ENCODE data around the gene NSG2.
"Not testable (repeated sequence)": the region's sequence is repeated elsewhere in the genome, so short reads cannot be mapped to it uniquely, and the experiment has no call there.

NSG2 gene

DNA sequence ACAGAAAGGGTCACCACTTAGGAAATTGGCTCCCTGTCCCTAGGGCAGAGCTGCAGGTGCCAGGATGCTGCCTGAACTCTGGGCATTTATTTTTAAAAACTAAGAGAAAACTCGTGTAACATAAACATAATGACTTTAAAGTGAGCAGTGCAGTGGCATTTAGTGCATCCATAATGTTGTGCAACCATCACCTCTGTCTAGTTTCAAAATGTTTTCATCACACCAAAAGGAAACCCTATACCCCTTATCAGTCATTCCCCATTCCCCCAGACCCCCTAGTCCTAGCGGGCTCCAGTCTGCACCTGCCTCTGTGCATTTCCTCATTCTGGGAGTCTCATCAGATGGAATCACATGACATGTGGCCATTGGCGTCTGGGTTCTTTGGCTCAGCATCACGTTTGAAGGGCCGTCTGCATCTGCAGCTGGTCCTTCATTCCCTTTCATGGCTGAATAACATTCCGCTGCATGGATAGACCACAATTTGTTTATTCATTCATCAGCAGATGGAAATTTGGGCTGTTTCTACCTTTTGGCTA lies 55.8 kb downstream of the NSG2 start:
- no peak for DNase-seq (ENCODE audit: low read depth)

DNA sequence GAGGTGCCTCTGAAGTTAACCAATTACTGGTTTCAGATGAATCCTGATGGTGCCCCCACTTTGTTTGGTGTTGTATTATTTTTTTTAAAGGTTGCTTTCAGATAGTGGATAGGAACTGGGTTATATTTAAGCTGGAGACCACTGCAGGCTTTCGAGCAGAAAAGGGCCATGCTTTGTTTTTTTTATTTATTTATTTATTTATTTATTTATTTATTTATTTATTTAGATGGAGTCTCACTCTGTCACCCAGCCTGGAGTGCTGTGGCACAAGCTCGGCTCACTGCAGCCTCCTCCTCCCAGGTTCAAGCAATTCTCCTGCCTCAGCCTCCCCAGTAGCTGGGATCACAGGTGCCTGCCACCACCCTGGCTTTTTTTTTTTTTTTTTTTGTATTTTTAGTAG lies 57.1 kb downstream of the NSG2 start:
- not testable (repeated sequence) for DNase-seq (ENCODE audit: low read depth)

DNA sequence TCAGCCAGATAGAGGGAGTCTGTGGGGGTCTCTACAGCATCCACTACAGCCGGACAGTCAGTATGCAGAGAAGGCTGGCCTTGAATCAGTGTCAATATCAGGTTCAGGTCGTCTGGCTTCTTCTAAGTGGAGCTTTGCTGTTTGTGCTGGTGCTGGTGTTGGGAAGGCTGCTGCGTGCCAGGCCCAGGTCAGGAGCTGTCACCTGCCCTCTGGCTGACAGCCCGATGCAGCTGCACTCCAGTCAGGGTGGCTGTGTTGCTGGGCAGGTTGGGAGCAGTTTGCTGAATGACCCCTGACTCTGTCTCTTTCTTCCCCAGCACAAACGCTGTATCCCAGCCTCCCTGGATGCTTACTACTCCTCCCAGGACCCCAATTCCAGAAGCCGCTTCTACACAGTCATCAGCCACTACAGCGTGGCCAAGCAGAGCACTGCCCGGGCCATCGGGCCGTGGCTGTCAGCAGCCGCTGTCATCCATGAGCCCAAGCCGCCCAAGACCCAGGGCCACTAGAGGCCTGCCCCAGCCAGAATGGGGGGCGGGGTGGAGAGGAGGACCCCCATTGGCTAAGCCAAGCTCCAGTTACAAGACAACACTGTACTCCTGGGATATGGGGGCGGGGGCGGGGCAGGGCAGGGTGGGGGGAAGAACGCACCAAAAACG lies 61.6 kb downstream of the NSG2 start:
- no peak for DNase-seq (ENCODE audit: low read depth)

DNA sequence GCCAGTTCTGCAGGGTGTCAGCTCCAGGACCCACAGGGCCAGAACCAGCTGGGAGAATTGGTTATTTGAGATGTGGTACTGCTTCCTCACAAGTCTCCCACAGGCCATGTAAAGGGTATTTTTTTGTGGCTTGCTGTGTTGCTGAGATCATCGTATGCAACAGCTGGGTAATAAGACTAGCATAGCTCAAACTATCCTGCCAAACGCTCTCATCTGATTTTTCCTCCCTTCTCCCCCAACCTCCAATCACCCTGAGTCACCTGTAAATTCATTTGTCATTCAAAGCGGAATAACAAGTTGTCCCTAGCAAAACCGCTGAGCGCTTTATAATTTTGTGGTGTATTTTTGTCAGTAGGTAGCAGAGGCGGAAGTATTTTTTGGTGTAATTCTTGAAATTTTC lies 63.2 kb downstream of the NSG2 start:
- DNase-seq (ENCODE audit: low read depth) = no peak

DNA sequence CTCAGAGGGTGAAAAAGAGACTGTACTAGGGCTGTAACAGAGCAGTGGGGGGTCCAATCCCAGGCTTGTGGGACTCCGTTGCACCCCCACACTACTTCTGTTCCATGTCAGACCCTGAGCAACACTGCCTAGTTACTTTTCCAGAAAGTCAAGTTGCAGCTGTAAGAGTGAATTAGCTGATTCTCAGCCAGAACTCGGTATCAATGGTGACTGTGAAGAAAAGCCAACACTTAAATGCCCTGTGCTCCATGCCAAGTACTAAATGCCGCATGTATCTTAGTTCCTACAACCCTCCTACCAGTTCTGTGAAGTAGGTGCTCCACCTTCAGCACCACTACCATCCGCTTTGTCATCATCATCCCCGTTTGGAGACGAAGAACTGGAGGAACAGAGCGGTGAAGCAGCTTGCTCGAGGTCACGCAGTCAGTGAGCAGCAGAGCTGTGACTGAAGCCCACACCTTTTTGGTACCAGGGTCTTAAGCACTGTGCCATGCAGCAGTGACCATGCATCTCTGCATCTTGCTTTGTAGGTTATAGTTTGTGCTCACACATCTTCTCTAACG lies 64.3 kb downstream of the NSG2 start:
- DNase-seq (ENCODE audit: low read depth) = no peak

DNA sequence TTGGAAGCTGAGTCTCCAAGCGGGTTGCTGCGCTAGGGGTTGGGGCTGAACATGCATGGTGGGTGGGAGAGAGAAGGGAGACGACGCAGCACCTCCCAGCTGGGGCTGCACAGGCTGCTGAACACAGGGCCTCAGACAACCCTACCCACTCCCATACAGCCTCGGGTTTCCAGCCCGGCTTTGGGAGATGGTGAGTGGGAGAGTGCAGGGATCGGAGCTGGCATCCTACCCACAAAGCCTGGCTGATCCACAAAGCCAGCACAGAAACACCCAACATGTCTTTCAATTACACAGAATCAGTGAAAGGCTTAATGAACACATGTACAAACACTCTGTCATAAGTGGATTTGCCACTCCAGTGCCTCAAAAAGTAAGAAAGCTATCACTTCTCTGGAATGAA lies 64.8 kb downstream of the NSG2 start:
- DNase-seq (ENCODE audit: low read depth) = no peak

DNA sequence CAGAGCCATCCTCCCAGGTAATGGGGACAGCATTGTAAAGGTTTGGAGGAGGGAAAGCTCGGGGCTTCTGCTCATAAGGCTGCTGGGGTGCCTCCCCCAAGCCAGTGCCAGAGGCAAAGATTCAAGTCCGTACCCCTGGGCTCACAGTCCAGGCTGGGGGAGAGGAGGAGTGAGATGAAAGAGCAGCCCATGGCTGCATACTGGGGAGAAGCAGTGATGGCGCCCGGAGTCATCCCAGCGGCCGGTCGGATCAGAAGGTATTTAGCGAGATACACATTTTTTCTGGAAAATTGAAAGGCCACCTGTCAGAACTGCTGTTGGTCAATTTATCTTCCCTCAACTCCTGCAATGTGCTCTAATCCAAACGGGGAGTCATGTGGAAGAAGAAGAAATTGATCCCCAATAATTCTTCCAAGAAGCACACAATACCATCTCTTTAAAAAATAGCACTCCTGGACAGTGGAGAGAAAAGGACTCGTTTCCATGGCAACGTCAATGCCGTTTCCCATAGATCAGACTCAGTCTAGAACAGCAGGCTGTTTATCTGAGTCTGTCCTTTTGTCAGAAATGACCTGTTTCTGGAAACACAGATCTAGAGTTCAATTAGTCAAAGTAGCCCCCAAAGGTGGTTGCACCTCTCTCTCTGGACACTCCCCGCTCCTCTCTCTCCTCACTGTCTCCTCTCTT lies 65.9 kb downstream of the NSG2 start:
- DNase-seq (ENCODE audit: low read depth) = no peak

DNA sequence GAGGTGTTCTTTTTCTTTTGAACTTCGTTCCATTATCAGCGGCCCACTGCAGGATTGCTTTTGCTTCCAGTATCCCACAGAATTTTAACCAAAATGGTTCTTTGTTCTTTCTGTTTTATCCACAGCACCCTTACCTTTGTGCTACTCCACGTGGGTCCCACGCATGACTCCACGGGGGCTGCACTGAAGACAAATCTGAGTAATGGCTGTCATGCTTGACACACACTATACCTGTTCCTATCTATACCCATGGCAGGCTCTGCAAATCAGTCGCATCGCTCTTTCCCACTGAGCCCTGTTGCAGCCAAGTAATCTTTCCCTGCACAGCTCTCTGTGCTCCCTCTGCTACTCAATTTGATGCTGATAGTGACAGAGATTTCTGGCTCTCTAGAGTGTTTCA lies 69.7 kb downstream of the NSG2 start:
- no peak for DNase-seq (ENCODE audit: low read depth)

DNA sequence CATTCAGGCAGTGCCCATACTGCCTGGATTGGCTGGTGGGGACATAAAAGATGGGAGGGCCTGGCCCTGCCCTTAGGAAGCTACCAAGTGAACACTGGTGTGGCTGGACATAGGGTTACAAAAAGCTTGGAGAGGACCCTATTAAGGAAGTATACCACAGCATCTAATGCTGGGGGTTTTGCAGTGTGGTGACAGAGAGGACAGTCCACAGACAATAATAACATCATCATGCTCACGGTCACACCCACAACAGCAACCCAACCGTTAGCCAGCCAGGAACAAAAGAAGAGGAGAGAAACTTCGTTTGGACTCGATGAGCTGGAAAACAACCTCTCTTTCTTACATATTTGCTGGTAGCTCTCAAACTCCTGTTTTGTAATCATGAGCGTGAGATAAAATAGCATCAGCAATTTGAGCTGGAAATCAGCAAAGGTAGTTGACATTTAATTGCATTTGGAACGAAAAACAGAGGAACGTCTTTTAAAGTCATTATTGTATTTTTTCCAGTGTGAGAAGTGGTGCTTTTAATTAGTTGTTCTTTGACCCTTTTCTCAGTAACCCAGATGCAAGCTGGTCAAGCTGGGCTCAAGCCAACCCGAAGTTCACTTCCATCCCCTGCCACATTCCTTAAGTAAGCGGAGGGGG lies 73.4 kb downstream of the NSG2 start:
- DNase-seq (ENCODE audit: low read depth) = no peak

DNA sequence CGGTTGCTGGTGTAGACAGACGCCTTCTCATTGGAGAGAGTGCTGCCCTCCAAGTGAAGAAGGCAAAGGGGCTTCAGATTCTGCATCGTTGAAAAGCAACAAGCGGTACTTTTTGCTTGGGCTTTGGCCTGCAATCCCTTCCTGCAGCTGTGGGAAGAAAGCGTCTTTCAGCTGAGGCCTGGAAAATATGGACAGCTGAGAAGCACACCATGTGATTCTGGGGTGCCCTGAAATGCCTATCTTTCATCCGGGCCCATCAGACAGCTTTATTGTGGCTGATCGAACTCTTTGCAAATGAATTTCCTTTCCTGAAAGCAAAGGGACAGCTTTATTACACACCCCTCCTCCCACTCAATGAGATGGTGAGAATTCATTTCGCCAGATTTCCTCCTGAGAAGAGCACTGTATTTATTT lies 74.0 kb downstream of the NSG2 start:
- DNase-seq (ENCODE audit: low read depth) = no peak

DNA sequence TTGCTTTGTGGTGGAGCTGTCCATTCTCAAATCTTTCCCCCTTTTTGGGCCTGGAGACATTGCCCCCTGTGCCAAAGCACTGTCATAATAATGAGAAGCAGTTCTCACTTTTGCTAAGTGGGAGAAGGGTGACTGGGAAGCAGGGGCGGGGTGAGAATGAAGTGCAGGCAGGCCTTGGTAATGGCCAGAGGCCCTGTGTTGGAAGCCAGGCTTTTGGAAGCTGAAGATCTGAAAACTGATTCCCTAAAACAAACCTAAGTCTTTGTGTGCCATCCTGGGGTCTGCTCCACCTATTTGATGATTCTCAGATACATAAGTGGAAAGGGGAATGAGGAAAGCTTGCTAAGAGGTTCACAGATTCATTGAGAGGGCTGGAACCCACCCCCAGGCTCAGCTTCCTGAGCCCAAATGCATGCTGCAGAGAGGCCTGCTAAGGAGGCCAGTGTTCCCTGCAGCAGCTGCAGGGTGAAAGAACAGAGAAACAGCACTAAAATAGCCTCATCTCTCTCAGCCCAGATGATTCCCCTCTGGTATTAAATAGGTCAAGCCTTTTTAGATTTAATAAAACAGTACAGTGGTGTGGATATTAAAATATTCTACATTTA lies 75.0 kb downstream of the NSG2 start:
- no peak for DNase-seq (ENCODE audit: low read depth)

DNA sequence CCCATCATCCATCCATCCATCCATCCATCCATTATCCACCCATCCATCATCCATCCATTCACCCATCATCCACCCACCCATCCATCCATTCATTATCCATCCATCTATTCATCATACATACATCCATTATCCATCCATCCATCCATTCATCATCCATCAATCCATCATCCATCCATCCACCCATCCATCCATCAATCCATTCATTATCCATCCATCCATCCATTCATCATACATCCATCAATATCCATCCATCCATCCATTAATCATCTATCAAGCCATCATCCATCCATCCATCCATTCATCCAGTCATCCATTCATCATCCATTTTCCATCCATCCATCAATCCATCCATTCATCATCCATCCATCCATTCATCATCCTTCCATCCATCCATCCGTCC lies 89.0 kb downstream of the NSG2 start:
- DNase-seq (ENCODE audit: low read depth) = no peak

DNA sequence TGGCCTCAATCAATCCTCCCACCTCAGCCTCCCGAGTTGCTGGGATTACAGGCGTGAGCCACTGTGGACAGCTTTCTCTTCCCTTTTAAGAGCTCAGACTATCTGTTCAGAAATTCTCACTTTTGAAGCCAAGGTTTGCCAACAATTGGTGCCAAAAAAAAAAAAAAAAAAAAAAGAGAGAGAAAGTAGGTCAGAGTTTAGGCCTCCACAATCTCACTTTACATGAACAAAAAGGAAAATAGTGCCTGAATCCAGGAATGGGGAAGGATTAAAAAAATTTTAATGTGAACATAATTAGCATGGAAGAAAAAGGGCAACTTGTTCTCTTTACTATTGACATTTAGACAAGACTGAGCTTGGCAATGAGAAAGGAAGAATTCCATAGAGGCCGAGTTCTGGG lies 94.1 kb downstream of the NSG2 start:
- no peak for DNase-seq (ENCODE audit: low read depth)

DNA sequence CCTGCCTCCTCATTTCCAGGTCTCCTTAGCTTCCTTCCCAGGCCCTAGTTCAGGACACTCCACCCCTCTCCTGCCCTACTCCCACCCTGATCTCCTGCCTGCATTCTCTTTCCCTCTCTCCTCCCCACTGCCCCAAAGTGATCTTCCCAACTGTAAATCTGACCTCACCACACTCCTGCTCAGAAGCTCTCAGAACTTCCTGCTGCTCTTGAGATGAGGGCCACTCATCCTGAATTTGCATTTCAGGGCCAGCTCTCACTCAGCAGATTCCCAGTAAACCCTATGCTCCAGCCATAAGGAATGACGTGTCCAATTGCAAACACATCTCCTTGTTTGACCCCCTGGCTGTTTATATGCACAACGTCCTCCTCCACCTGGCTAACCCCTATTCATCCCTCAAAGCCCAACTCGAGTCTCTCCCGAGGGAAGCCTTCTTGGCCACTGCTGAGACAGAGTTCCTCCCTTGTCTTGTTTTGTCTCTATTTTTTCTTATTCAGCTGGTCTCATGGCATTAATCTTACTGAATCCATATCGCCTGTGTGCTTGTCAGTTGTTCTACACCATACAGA lies 95.0 kb downstream of the NSG2 start:
- no peak for DNase-seq (ENCODE audit: low read depth)

DNA sequence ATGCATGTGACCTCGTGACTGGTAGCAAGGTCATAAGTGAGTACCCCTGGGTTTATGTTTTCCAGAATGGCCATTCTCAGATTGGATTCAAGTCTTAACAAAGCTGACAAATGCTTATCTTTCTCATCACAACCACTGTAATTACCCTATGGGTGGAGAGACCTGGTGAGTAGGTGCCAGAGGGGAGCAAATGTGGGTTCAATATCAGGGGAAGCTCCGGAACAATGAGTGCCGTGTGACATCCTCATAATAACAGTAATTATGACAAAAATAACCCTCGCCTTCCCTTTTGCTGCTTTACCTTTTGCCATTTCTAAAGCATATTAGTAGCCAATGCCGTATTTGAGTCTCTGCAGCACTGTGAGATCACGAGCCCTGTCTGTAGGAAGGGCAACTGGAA lies 95.9 kb downstream of the NSG2 start:
- no peak for DNase-seq (ENCODE audit: low read depth)

DNA sequence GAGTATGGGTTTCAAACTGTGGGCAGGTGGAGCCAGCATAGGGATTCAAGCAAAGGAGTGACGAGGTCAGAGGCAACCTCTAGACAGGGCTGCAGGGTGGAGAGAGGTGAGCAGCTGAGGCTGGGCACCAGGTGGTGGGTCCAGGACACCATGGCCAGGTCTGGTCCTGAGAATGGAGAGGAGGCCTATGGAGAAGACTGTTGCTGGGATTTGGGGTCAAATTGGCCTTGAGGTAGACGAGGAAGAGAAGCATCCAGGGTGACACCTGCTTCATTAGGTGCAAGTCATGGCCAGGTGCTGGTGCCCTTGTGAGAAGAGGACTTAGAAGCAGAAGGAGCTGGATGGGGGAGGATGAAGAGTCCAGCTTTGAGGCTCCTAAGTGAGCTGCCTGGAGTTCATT lies 99.6 kb downstream of the NSG2 start:
- DNase-seq (ENCODE audit: low read depth) = no peak

DNA sequence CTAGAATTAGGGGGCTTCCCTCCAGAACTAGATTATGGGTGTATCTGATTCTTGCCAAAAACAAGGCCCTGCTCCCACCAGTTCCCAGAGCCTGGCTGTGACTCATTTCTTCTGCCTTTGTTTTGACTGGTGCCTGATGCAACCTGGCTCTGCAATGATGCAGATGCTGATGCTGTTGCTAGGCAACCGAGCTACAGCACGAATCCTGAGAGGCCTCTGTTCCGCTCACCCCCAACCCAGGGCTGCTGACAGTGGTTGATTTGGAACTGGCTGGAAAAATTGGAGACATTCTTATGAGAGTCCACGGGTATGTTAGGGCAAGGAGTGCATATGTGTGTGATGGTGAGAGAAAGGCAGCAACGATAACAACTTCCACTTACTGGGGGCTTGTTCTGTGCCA lies 100.3 kb downstream of the NSG2 start:
- DNase-seq (ENCODE audit: low read depth) = peak; percentile 2

DNA sequence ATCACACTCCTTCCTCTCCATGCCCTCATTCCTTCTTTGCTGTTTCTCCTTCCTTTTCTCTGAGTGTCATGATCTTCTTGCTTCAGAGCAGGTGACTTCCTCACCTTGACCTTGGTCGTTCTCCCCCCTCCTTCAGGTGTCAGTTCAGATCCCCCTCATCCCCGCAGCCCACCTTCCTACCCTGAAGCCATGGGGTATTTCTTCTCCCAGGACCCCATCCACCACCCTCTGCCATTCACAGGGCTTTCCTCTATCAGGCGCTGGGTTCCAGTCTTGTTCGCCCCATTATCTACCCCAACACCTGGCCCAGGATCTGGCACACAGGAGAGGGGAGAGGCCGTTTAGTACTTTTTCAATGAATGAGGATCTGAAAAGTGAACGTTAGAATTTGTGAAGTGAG lies 101.0 kb downstream of the NSG2 start:
- no peak for DNase-seq (ENCODE audit: low read depth)

DNA sequence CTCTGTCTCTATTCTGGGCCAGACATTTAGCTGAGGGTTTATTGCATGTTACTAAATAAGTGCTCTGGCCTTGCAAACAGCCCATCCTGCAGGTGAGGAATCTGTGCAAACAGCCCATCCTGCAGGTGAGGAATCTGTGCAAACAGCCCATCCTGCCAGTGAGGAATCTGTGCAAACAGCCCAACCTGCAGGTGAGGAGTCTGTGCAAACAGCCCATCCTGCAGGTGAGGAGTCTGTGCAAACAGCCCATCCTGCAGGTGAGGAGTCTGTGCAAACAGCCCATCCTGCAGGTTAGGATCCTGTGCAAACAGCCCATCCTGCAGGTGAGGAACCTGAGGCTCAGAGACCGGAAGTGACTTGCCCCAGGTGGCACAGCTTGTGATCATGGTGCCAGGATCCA lies 101.5 kb downstream of the NSG2 start:
- not testable (repeated sequence) for DNase-seq (ENCODE audit: low read depth)

DNA sequence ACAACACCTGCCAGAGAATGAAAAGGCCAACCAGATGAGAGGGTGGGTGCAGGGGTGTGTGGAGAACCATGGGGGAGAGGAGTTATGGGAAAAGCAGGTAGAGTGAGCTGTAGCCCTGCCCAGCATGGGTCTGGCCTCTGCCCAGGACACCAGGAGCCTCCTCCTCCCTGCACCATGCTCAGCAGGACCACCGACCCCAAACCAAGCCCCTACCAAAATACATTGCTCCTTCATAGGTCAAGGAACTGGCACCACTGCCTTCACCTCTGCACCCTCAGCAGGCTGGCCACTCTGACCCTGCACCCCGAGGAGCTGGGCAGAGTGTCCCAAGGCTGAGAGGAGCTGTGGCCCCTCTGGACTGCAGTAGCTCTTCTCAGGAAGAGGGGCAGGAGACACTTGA lies 102.0 kb downstream of the NSG2 start:
- DNase-seq (ENCODE audit: low read depth) = no peak

DNA sequence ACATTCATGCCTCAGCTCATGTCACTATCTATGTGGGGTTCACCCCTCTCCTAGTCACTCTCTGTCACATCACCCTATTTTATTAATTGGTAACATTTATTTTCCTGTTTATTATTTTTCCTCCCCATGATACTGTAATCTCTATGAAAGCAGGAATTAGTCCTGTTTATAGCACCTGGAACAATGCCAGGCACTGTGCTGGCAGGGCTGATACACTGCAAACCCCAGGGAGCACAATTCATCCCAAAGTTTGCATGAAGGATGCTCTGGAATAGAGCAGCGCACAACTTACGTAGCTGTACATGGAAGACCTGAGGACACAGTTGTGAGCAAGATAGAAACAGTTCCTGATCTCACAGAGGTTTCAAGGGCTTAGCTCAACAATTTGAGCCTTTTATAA lies 103.2 kb downstream of the NSG2 start:
- DNase-seq (ENCODE audit: low read depth) = no peak

DNA sequence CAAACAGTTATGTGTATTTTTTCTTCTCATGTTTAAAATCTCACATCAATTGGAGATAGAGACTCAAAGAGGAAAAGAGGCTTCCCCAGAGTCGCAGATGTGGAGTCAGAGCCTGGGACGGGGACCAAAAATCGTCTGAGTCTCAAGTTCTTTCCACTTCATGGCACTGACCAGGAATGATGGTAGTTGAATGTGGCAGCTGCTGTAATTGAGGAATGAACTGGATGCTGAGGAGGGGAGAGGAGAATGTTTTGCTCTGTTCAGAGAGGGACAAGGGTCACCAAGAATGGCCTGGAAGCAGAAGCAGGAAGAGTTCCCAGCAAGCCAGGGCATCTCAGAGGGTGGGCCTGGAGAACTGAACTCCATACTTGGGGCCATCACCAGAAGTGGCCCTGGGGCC lies 103.9 kb downstream of the NSG2 start:
- no peak for DNase-seq (ENCODE audit: low read depth)

Data from ELR (cell line).